ENCODE data around the gene IGLL1. TPM values are rescaled to one million over a fixed set of nuclear protein-coding genes. Genes with fewer than 3 reads are reported as not detected.

Gene IGLL1
- total and polyA plus RNA-seq, 2 experiments from 2014 or later, result not detected

- peaks cover 15% of the 10 kb centered on the region for H3K4me1 ChIP-seq (ENCODE audit: insufficient read depth)
- in situ Hi-C loops (cut with MboI), result no loop called here
- H3K9me2 ChIP-seq (ENCODE audit: insufficient read depth), result no peaks in the 10 kb centered on the region
- H3K27me3 ChIP-seq (replicated peaks; ENCODE audit: insufficient read depth), result no peaks in the 10 kb centered on the region
- no peak overlapping the region for H3K9ac ChIP-seq
- H3K9me3 ChIP-seq (ENCODE audit: low read depth), result no peaks in the 10 kb centered on the region
- no peaks in the 10 kb centered on the region for H3F3A ChIP-seq (ENCODE audit: insufficient read depth)
- H3K4me2 ChIP-seq (ENCODE audit: unreplicated experiment), result no peak overlapping the region
- H2AFZ ChIP-seq, result no peak overlapping the region
- TF ChIP-seq EZH2phosphoT487 (IDR thresholded peaks at IDR 0.05; ENCODE audit: insufficient read depth, low read depth), result no peak
- TF ChIP-seq EZH2 (IDR thresholded peaks at IDR 0.05; ENCODE audit: insufficient read depth, poor library complexity, severe bottlenecking), result no peak
- H4K20me1 ChIP-seq (ENCODE audit: insufficient read depth), result no peaks in the 10 kb centered on the region
- H3K4me3 ChIP-seq, result no peak overlapping the region
- WGBS, 2 experiments (ENCODE audit: low coverage in 1 of 2, low lambda C conversion rate in 2 of 2, missing lambda C conversion rate in 2 of 2), result 92% methylated on average over 8 of the region's 8 CpGs
- no peak for DNase-seq
- no peaks in the 10 kb centered on the region for H3K36me3 ChIP-seq (ENCODE audit: low read depth)
- H3K79me2 ChIP-seq (ENCODE audit: insufficient read depth), result no peaks in the 10 kb centered on the region
- no peak overlapping the region for H3K27ac ChIP-seq
Observed at GRCh38 chr22:23523713-23524112, 56.4 kb downstream of the IGLL1 start.

Small RNA genes lying within 50 kb of the gene (small RNA-seq; reads per million reads assigned to genes)
- gene AP000346.3 (ENCODE audit: low read depth, low replicate concordance), result not detected

Other genes starting within 250 kb of the IGLL1 start
- not detected in 2 replicates for gene DRICH1, start 52.0 kb upstream of the IGLL1 start, total RNA-seq (2014; rRNA removed; shearing (Covaris generic))
- not detected in 2 replicates for gene DRICH1, start 52.0 kb upstream of the IGLL1 start, polyA plus RNA-seq (2016; fragmentation: Nextera tagmentation; extraction: Ambion mirVana)
- gene RGL4, start 110.7 kb upstream of the IGLL1 start, total RNA-seq (2014; rRNA removed; shearing (Covaris generic)), result not detected in 2 replicates
- 0.06 and 0.49 TPM in 2 replicates for gene RGL4, start 110.7 kb upstream of the IGLL1 start, polyA plus RNA-seq (2016; fragmentation: Nextera tagmentation; extraction: Ambion mirVana)
- gene ZNF70, start 170.8 kb upstream of the IGLL1 start, total RNA-seq (2014; rRNA removed; shearing (Covaris generic)), result 2.5 and 3.3 TPM in 2 replicates
- gene ZNF70, start 170.8 kb upstream of the IGLL1 start, polyA plus RNA-seq (2016; fragmentation: Nextera tagmentation; extraction: Ambion mirVana), result 1.0 and 1.2 TPM in 2 replicates
- gene VPREB3, start 174.1 kb upstream of the IGLL1 start, total RNA-seq (2014; rRNA removed; shearing (Covaris generic)), result not detected in 2 replicates
- gene VPREB3, start 174.1 kb upstream of the IGLL1 start, polyA plus RNA-seq (2016; fragmentation: Nextera tagmentation; extraction: Ambion mirVana), result not detected in 2 replicates
- gene C22orf15, start 182.7 kb upstream of the IGLL1 start, total RNA-seq (2014; rRNA removed; shearing (Covaris generic)), result 0.13 TPM in 1 of 2 replicates, not detected in the other
- gene C22orf15, start 182.7 kb upstream of the IGLL1 start, polyA plus RNA-seq (2016; fragmentation: Nextera tagmentation; extraction: Ambion mirVana), result 0.41 and 0.54 TPM in 2 replicates
- gene CHCHD10, start 187.7 kb upstream of the IGLL1 start, total RNA-seq (2014; rRNA removed; shearing (Covaris generic)), result 1.6 TPM in 1 of 2 replicates, not detected in the other
- 20.3 and 22.3 TPM in 2 replicates for gene CHCHD10, start 187.7 kb upstream of the IGLL1 start, polyA plus RNA-seq (2016; fragmentation: Nextera tagmentation; extraction: Ambion mirVana)
- gene MMP11, start 192.6 kb upstream of the IGLL1 start, total RNA-seq (2014; rRNA removed; shearing (Covaris generic)), result 2.9 and 18.2 TPM in 2 replicates
- gene MMP11, start 192.6 kb upstream of the IGLL1 start, polyA plus RNA-seq (2016; fragmentation: Nextera tagmentation; extraction: Ambion mirVana), result 1.3 and 2.5 TPM in 2 replicates
- gene SMARCB1, start 206.7 kb upstream of the IGLL1 start, total RNA-seq (2014; rRNA removed; shearing (Covaris generic)), result 34.9 and 63.9 TPM in 2 replicates
- gene SMARCB1, start 206.7 kb upstream of the IGLL1 start, polyA plus RNA-seq (2016; fragmentation: Nextera tagmentation; extraction: Ambion mirVana), result 85.2 and 85.4 TPM in 2 replicates

Measured in GM23248 (cell line).